Measurements from ENCODE around the gene CHIT1.

CHIT1 gene

GRCh38 chr1:203199816-203200571 lies 29.5 kb downstream of the CHIT1 start:
- no peak for TF ChIP-seq CTCF (IDR thresholded peaks at IDR 0.05; ENCODE audit: low read depth, low read length, missing control alignments)
- DNase-seq (ENCODE audit: low read depth): no peak
- H3K4me3 ChIP-seq (ENCODE audit: low read depth, low read length): no peak overlapping the region

GRCh38 chr1:203199481-203199815 lies 30.0 kb downstream of the CHIT1 start:
- no peak for DNase-seq (ENCODE audit: low read depth)
- no peak overlapping the region for H3K4me3 ChIP-seq (ENCODE audit: low read depth, low read length)
- TF ChIP-seq CTCF (IDR thresholded peaks at IDR 0.05; ENCODE audit: low read depth, low read length, missing control alignments): no peak

- TF ChIP-seq CTCF (IDR thresholded peaks at IDR 0.05; ENCODE audit: low read depth, low read length, missing control alignments): no peak
- H3K4me3 ChIP-seq (ENCODE audit: low read depth, low read length): no peak overlapping the region
- DNase-seq (ENCODE audit: low read depth): no peak
Observed at GRCh38 chr1:203199002-203199401, 30.5 kb downstream of the CHIT1 start.

- no peak for TF ChIP-seq CTCF (IDR thresholded peaks at IDR 0.05; ENCODE audit: low read depth, low read length, missing control alignments)
Observed at GRCh38 chr1:203197625-203198024, 31.8 kb downstream of the CHIT1 start.

GRCh38 chr1:203196371-203196770 lies 33.1 kb downstream of the CHIT1 start:
- no peak overlapping the region for H3K4me3 ChIP-seq (ENCODE audit: low read depth, low read length)
- DNase-seq (ENCODE audit: low read depth): no peak
- no peak for TF ChIP-seq CTCF (IDR thresholded peaks at IDR 0.05; ENCODE audit: low read depth, low read length, missing control alignments)

More at GRCh38 chr1:203197625-203198024, 31.8 kb downstream of the CHIT1 start:
- no peak for DNase-seq (ENCODE audit: low read depth)
- H3K4me3 ChIP-seq (ENCODE audit: low read depth, low read length): no peak overlapping the region

- no peak overlapping the region for H3K4me3 ChIP-seq (ENCODE audit: low read depth, low read length)
- TF ChIP-seq CTCF (IDR thresholded peaks at IDR 0.05; ENCODE audit: low read depth, low read length, missing control alignments): no peak
Observed at GRCh38 chr1:203190949-203191348, 38.5 kb downstream of the CHIT1 start.

GRCh38 chr1:203189951-203190352 lies 39.5 kb downstream of the CHIT1 start:
- no peak for DNase-seq (ENCODE audit: low read depth)
- no peak overlapping the region for H3K4me3 ChIP-seq (ENCODE audit: low read depth, low read length)
- no peak for TF ChIP-seq CTCF (IDR thresholded peaks at IDR 0.05; ENCODE audit: low read depth, low read length, missing control alignments)

More at GRCh38 chr1:203190949-203191348, 38.5 kb downstream of the CHIT1 start:
- no peak for DNase-seq (ENCODE audit: low read depth)

Data from GM12864 (cell line).